ENCODE data around the gene HPRT1.

The HPRT1 gene

GRCh38 chrX:134545510-134545909 is 85.5 kb downstream of the HPRT1 start:
- no peak for DNase-seq

GRCh38 chrX:134546187-134546586 is 86.2 kb downstream of the HPRT1 start:
- no peak for DNase-seq

- DNase-seq = no peak
Measured at GRCh38 chrX:134547047-134547679, 87.2 kb downstream of the HPRT1 start.

- no peak for DNase-seq
Measured at GRCh38 chrX:134548257-134549201, 88.6 kb downstream of the HPRT1 start.

Measured in NCI-H1694 treated with DMSO at 0.1 percent for 48 hours (cell line).